ENCODE results near the gene OR52R1.

The OR52R1 gene

GRCh38 chr11:4804280-4804679, at the start of gene OR52R1:
Gene OR52R1, minus strand, starts transcription at chr11:4804380. Its CDS starts 0 bp downstream, at chr11:4804380.
- DNase-seq (ENCODE audit: low read depth, low spot score) = no peak
- TF ChIP-seq FOXP2 (optimal IDR thresholded peaks at IDR 0.05; ENCODE audit: control extremely low read depth, extremely low read length, insufficient read depth) (no peak), POLR2AphosphoS5 (IDR thresholded peaks at IDR 0.05; ENCODE audit: borderline replicate concordance, low read depth, low read length) (no peak), EZH2 (IDR thresholded peaks at IDR 0.05) (no peak)

DNA sequence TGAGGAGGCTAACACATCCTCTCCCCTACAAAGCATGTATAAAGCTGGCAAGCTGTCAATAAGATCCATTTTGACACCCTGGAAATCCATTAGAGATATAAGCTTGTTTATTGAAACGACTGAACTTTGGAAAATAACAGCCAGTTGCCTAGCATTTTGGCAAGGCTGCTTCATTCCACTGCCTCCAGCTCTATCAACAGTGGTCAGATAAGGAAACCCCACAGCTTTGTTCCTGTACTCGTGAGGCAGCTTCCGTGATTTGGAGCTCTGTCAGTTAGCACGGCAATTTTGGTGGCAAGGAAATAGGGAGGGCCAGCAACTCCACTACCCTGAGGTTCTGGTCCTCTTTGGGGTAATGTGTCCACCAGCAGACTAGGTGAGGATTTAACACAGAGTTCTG, 46.9 kb upstream of the OR52R1 start:
- TF ChIP-seq EZH2 (IDR thresholded peaks at IDR 0.05) (no peak), POLR2AphosphoS5 (IDR thresholded peaks at IDR 0.05; ENCODE audit: borderline replicate concordance, low read depth, low read length) (no peak), FOXP2 (optimal IDR thresholded peaks at IDR 0.05; ENCODE audit: control extremely low read depth, extremely low read length, insufficient read depth) (no peak)
- H3K36me3 ChIP-seq (ENCODE audit: insufficient read depth, low read length) = no peaks in the 10 kb centered on the region
- no peak overlapping the region for H3K4me3 ChIP-seq
- H3K9me3 ChIP-seq (ENCODE audit: low read depth, low read length) = no peaks in the 10 kb centered on the region
- H3K9ac ChIP-seq (ENCODE audit: insufficient read length) = no peak overlapping the region
- no peak for DNase-seq (ENCODE audit: low read depth, low spot score)
- H3K27ac ChIP-seq = no peak overlapping the region

More at GRCh38 chr11:4804280-4804679, at the start of gene OR52R1:
- no peak within 1 kb of the TSS for H3K4me3 ChIP-seq
- H3K36me3 ChIP-seq (ENCODE audit: insufficient read depth, low read length) = no peaks in the 10 kb centered on the region
- no peaks in the 10 kb centered on the region for H3K9me3 ChIP-seq (ENCODE audit: low read depth, low read length)
- H3K27ac ChIP-seq = no peak within 1 kb of the TSS
- H3K9ac ChIP-seq (ENCODE audit: insufficient read length) = no peak within 1 kb of the TSS

DNA sequence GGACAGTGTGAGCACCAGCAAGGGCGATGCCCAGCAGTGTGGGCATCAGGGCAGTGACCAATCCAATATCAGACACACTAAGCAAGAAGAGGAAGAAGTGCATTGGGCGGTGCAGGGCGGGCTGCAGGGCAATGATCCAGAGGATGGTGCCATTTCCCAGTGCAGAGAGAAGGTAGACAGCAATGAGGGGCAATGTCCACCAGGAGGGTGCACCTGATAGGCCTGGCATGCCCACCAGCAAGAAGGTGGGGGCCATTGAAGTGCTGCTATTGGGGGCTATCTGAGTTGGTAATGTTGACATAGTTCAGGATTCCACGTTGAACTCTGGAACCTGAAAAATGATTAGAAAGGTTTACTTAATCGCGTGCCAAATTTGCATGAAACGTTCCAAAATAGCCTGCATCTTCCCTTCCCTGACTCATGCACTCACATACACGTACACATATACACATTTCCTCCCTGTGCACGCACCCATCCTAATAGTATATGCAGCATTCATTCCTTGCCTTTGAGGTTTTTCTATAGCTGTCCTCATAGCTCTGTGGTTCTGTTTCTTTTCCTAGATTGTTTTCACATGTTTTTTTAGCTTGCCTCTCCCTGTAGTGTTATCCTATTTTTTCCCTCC, 44.8 kb upstream of the OR52R1 start, which contains the start of gene OR51S1:
TSS of gene OR51S1 (minus strand) at position 301 of the 625 bp plus-strand sequence. CDS start at position 301, 0 bp downstream.
- no peaks in the 10 kb centered on the region for H3K36me3 ChIP-seq (ENCODE audit: insufficient read depth, low read length)
- no peak for DNase-seq (ENCODE audit: low read depth, low spot score)
- H3K9ac ChIP-seq (ENCODE audit: insufficient read length) = no peak within 1 kb of the TSS
- H3K27ac ChIP-seq = no peak within 1 kb of the TSS
- TF ChIP-seq POLR2AphosphoS5 (IDR thresholded peaks at IDR 0.05; ENCODE audit: borderline replicate concordance, low read depth, low read length) = no peak
- TF ChIP-seq FOXP2 (optimal IDR thresholded peaks at IDR 0.05; ENCODE audit: control extremely low read depth, extremely low read length, insufficient read depth) = no peak
- no peak for TF ChIP-seq EZH2 (IDR thresholded peaks at IDR 0.05)
- H3K9me3 ChIP-seq (ENCODE audit: low read depth, low read length) = no peaks in the 10 kb centered on the region
- no peak within 1 kb of the TSS for H3K4me3 ChIP-seq

DNA sequence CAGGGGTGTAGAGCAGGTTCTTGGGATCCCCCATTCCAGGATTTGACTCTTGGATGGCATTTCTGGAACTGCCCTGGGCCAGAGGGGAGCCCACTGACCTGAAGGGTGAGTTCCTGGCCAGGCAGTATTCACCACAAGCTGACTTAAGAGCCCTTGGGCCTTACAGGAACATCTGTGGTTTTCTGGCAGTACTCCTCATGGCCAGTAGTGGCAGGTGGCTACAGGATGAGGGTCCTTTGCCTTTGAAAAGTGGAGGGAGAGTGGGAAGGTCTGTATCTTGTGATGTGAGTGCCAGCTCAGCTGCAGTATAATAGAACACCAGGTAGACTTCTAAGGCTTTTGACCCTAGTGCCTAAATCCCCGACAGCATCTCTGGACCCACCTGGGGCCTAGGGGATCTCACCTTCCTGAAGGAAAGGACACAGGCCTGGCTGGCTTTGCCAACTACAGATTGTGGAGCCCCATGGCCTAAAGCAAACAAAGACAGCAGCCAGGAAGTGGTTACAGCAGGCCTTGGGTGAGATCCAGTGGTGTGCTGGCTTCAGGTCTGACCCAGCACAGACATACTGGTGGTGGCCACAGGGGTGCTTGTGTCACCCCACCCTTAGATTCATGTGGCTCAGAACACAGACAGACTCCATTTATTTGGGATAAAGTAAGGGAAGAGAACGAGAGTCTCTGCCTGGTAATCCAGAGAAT, 35.8 kb upstream of the OR52R1 start:
- no peak for TF ChIP-seq EZH2 (IDR thresholded peaks at IDR 0.05)
- TF ChIP-seq FOXP2 (optimal IDR thresholded peaks at IDR 0.05; ENCODE audit: control extremely low read depth, extremely low read length, insufficient read depth) = no peak
- no peak for TF ChIP-seq POLR2AphosphoS5 (IDR thresholded peaks at IDR 0.05; ENCODE audit: borderline replicate concordance, low read depth, low read length)
- DNase-seq (ENCODE audit: low read depth, low spot score) = no peak

DNA sequence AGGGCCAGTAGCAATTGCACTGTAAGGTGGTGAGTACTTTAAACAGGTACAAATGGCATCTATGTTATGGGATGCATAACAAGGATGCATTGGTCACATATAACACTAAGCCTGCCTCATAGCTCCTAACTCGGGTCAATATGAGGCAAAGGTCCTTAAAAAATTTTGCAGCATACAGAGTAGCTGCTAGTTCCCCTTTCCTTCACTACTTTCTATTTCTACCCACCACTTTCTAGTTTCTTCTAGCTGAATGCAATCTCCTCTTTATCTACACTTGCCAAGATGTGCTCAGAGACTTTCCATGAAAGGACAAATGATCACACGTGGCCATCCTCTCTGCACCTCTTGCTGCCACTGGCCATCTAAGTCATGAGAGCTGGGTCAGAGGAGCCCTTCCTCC, 26.7 kb upstream of the OR52R1 start:
- no peaks in the 10 kb centered on the region for H3K36me3 ChIP-seq (ENCODE audit: insufficient read depth, low read length)
- H3K27ac ChIP-seq = no peak overlapping the region
- DNase-seq (ENCODE audit: low read depth, low spot score) = no peak
- no peak overlapping the region for H3K4me3 ChIP-seq
- no peaks in the 10 kb centered on the region for H3K9me3 ChIP-seq (ENCODE audit: low read depth, low read length)
- H3K9ac ChIP-seq (ENCODE audit: insufficient read length) = no peak overlapping the region
- no peak for TF ChIP-seq EZH2 (IDR thresholded peaks at IDR 0.05)
- TF ChIP-seq POLR2AphosphoS5 (IDR thresholded peaks at IDR 0.05; ENCODE audit: borderline replicate concordance, low read depth, low read length) = no peak
- TF ChIP-seq FOXP2 (optimal IDR thresholded peaks at IDR 0.05; ENCODE audit: control extremely low read depth, extremely low read length, insufficient read depth) = no peak

More for the DNA sequence above, 35.8 kb upstream of the OR52R1 start:
- H3K9ac ChIP-seq (ENCODE audit: insufficient read length) = no peak overlapping the region
- H3K9me3 ChIP-seq (ENCODE audit: low read depth, low read length) = no peaks in the 10 kb centered on the region
- H3K27ac ChIP-seq = no peak overlapping the region
- H3K4me3 ChIP-seq = no peak overlapping the region
- H3K36me3 ChIP-seq (ENCODE audit: insufficient read depth, low read length) = no peaks in the 10 kb centered on the region

GRCh38 chr11:4830346-4830745, 26.2 kb upstream of the OR52R1 start:
- TF ChIP-seq FOXP2 (optimal IDR thresholded peaks at IDR 0.05; ENCODE audit: control extremely low read depth, extremely low read length, insufficient read depth) (no peak), POLR2AphosphoS5 (IDR thresholded peaks at IDR 0.05; ENCODE audit: borderline replicate concordance, low read depth, low read length) (no peak), EZH2 (IDR thresholded peaks at IDR 0.05) (no peak)
- Histone ChIP-seq H3K9me3 (ENCODE audit: low read depth, low read length) (no peaks in the 10 kb centered on the region), H3K36me3 (ENCODE audit: insufficient read depth, low read length) (no peaks in the 10 kb centered on the region), H3K9ac (ENCODE audit: insufficient read length) (no peak overlapping the region), H3K4me3 (no peak overlapping the region), H3K27ac (no peak overlapping the region)
- DNase-seq (ENCODE audit: low read depth, low spot score) = no peak

DNA sequence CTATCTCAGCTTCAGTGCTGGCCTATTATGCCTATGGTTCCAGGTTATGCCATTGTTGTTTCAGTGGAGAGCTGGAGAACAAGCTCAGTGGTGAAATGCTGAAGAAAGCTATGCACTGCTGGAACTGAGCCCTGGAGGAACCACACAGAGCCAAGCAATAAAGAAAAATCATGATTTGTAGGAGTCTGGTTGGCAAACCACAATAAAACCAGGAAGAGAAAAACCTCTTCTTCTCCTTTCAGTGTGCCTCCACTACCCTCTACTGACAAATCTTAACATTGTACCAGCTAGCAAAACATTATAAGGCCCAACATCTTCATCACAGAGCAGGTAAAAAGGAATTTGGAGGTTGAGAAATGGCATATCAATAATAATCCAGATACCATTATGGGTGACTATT, 22.2 kb upstream of the OR52R1 start:
- Histone ChIP-seq H3K27ac (no peak overlapping the region), H3K4me3 (no peak overlapping the region), H3K36me3 (ENCODE audit: insufficient read depth, low read length) (no peaks in the 10 kb centered on the region), H3K9ac (ENCODE audit: insufficient read length) (no peak overlapping the region), H3K9me3 (ENCODE audit: low read depth, low read length) (no peaks in the 10 kb centered on the region)
- DNase-seq (ENCODE audit: low read depth, low spot score) = no peak
- no peak for TF ChIP-seq POLR2AphosphoS5 (IDR thresholded peaks at IDR 0.05; ENCODE audit: borderline replicate concordance, low read depth, low read length)
- TF ChIP-seq EZH2 (IDR thresholded peaks at IDR 0.05) = no peak
- no peak for TF ChIP-seq FOXP2 (optimal IDR thresholded peaks at IDR 0.05; ENCODE audit: control extremely low read depth, extremely low read length, insufficient read depth)

- TF ChIP-seq POLR2AphosphoS5 (IDR thresholded peaks at IDR 0.05; ENCODE audit: borderline replicate concordance, low read depth, low read length) (no peak), FOXP2 (optimal IDR thresholded peaks at IDR 0.05; ENCODE audit: control extremely low read depth, extremely low read length, insufficient read depth) (no peak), EZH2 (IDR thresholded peaks at IDR 0.05) (no peak)
- Histone ChIP-seq H3K4me3 (no peak overlapping the region), H3K9me3 (ENCODE audit: low read depth, low read length) (no peaks in the 10 kb centered on the region), H3K27ac (no peak overlapping the region), H3K9ac (ENCODE audit: insufficient read length) (no peak overlapping the region), H3K36me3 (ENCODE audit: insufficient read depth, low read length) (no peaks in the 10 kb centered on the region)
- DNase-seq (ENCODE audit: low read depth, low spot score) = no peak
Measured at GRCh38 chr11:4825132-4825531, 21.0 kb upstream of the OR52R1 start.
